Activated naive CD8-positive, alpha-beta T cell treated with anti-CD3 and anti-CD28 coated beads, Interleukin-2, amount 10 ng/mL, durations not matched to agents 7 days and 5 days (primary cell): Measurements from ENCODE around the gene ZNF662. TPM values are rescaled to one million over a fixed set of nuclear protein-coding genes. Genes with fewer than 3 reads are reported as not detected.

Experiments
- total RNA-seq, 2 experiments: library from RNA; stranded (reverse); gene quantifications; one replicate each; pipeline ENCODE4 v1.2.3, GENCODE V29; 2021

ZNF662 gene
- total RNA-seq, 2 experiments from 2014 or later: 2.2 to 2.5 TPM

Other genes with a start within 250 kb of the ZNF662 start
- not detected for gene KLHL40, start 220.6 kb upstream of the ZNF662 start, total RNA-seq
- gene HHATL, start 203.3 kb upstream of the ZNF662 start, total RNA-seq: not detected
- gene CCDC13, start 132.9 kb upstream of the ZNF662 start, total RNA-seq: under 1 TPM in 1 of 2 experiments, not detected in 1; 0.85 TPM
- 10 to 100 TPM; 40.3 to 44.5 TPM for gene HIGD1A, start 101.7 kb upstream of the ZNF662 start, total RNA-seq
- 1 to 10 TPM; 3.7 to 3.9 TPM for gene ACKR2, start 96.7 kb upstream of the ZNF662 start, total RNA-seq
- not detected for gene CYP8B1, start 30.3 kb upstream of the ZNF662 start, total RNA-seq
- not detected for gene GASK1A, start 73.2 kb downstream of the ZNF662 start, total RNA-seq
- gene POMGNT2, start 199.9 kb downstream of the ZNF662 start, total RNA-seq: 1 to 10 TPM; 7.6 to 8.8 TPM